ENCODE data around the gene DGKE.

DNA sequence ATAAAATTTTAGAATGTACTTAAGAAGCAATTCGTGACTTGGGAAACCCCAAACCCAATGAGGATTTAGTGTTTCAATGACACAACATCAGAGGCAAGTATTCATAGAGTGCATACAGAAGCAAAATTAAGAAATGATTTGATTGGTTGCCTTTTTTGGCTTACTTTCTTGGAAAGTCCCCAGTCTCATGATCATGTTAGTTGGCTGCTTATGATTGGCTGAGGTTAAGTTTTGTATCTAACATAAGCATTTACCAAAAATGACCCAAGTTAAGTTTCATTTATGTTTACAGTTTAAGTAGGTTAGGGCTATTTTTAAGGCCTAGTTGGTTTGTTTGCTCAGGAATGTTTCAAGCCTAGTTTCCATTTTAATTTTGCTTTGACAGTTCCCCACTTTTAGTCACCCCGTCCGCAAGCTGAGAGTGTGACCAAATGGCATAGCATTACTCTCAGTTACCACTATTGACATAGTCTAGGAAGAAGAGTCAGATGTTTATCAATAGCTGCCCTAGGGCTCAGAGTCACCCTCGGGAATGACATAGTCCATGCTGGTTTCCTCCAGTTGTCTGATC is 36.2 kb downstream of the DGKE start:
- TF ChIP-seq, protein P1, sequence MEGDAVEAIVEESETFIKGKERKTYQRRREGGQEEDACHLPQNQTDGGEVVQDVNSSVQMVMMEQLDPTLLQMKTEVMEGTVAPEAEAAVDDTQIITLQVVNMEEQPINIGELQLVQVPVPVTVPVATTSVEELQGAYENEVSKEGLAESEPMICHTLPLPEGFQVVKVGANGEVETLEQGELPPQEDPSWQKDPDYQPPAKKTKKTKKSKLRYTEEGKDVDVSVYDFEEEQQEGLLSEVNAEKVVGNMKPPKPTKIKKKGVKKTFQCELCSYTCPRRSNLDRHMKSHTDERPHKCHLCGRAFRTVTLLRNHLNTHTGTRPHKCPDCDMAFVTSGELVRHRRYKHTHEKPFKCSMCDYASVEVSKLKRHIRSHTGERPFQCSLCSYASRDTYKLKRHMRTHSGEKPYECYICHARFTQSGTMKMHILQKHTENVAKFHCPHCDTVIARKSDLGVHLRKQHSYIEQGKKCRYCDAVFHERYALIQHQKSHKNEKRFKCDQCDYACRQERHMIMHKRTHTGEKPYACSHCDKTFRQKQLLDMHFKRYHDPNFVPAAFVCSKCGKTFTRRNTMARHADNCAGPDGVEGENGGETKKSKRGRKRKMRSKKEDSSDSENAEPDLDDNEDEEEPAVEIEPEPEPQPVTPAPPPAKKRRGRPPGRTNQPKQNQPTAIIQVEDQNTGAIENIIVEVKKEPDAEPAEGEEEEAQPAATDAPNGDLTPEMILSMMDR (conservative IDR thresholded peaks at IDR 0.05; ENCODE audit: low read depth, low read length): no peak
- no peak for TF ChIP-seq EZH2 (IDR thresholded peaks at IDR 0.05; ENCODE audit: borderline replicate concordance, low read depth, low read length, poor library complexity, severe bottlenecking)

All from A673 (cell line).